Putamen (tissue), 1 donor: ENCODE data around the gene ACP4.
"Not testable (repeated sequence)": the region's sequence is repeated elsewhere in the genome, so short reads cannot be mapped to it uniquely, and the experiment has no call there.

Source experiments
- DNase-seq: peaks from one replicate; pipeline ENCODE4 v3.0.0-alpha.2; 2016; ENCODE audit warnings: low spot score

The ACP4 gene

DNA sequence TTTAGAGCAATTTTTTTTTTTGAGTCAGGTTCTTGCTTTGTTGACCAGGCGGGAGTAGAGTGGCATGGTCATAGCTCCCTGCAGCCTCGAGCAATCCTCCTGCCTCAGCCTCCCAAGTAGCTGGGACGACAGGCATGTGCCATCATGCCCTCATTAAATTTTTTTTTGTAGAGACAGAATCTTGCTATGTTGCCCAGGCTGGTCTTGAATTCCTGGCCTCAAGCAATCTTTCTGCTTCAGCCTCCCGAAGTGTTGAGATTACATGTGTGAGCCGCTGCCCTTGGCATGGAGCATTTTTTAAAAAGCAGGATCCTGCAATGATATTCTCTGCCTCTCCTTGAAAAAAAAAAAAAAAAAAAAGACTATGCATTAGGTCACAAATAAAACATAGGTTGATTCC is 14.1 kb upstream of the ACP4 start:
- DNase-seq = no peak

DNA sequence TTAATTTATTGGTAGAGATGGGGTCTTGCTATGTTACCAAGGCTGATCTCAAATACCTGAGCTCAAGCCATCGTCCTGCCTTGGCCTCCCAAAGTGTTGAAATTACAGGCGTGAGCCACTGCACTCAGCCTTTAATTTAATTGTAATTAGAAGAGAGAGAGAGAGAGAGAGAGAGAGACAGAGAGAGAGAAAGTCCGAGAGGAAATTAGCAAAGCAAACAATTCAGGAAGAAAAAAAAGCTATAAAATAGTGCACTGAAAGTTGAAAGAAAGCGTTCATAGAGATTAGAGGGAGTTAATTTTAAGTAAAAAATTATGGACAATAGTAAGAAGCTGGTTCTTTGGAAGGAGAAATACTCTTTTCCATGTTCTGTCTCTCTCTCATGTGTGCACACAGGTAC is 13.0 kb upstream of the ACP4 start:
- DNase-seq = no peak

DNA sequence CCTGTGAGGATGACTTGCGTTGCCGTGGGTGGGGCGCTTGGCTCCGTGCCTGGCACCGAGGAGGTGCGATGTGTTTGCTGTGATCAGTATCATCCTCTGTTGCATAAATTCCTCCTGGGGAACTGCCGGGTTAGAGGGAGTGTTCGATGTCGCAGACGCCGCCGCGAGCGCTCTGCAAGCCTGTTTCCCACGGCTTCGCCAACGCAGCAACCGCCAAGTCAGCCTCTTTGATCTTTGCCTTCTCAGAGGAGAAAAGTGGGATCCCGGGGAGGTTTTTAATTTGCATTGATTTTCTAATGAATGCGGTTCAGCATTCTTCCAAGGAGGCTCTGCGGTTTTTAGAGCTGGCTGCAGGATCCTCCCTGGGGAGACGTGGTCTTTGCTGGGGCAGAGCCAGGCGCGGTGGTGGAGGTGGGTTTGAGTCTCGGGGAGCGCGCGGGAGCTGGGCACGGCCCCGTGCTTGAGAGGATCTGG is 12.3 kb upstream of the ACP4 start:
- peak; percentile 82 for DNase-seq

DNA sequence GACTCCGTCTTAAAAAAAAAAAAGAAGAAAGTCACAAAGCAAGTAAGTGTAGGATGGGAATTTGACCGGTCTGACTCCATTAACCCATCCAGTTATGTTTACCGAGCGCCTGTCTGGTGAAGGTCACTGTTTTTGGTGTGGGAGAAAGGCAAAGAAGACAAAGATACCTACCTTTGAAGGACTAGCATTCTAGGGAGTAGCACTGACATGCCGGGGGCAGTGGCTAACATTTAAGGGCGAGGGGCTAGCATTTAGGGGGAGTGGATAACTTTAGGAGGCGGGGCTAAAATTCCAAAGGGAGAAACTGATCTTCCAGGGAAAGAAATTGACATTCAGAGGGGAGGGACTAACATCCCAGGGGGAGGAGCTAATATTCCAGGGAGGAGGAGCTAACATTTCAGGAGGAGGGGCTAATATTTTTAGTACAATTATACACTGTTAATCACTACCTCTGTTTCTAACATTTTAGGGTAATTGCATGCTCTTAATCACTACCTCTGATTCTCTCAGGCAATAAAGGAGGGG is 11.2 kb upstream of the ACP4 start:
- no peak for DNase-seq

DNA sequence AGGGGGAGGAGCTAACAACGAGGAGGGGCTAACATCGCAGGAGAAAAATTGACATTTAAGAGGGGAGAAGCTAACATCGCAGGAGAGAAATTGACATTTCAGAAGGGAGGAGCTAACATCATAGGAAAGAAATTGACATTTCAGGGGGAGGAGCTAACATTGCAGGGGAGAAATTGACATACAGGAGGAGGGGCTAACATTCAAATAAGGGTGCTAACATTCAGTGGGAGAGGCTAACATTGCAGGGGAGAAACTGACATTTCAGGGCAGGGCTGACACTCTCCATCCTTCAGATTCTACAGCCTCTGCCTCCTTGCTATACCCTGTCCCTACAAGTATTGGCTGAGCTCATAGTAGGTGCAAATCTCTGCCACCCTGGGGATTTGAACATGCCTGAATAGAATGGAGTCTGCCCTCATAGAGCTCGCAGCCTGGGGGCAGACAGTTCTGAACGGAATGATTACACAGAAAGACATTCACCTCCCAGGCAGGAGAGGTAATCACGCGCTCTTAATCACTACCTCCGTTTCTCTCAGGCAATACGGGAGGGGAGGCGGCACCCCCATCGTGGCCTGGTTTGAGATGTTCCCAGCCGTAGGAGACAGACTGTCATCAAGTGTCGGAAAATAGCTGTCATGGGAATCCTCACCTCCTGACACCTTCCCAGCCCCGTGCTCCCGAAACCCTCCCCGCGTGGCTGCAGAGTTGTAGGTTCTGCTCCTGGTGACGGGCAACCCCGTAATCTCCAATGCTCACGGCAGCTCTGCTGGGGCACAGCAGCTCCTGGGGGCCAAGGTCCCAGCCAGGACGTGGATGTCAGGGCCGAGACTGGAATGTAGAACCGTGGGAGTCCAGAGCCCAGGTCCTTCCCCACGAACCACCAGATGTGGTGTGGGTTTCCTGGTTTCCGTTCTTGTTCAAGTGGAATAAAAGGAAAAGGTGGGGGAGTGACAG is 10.4 kb upstream of the ACP4 start:
- DNase-seq = peak; percentile 78

DNA sequence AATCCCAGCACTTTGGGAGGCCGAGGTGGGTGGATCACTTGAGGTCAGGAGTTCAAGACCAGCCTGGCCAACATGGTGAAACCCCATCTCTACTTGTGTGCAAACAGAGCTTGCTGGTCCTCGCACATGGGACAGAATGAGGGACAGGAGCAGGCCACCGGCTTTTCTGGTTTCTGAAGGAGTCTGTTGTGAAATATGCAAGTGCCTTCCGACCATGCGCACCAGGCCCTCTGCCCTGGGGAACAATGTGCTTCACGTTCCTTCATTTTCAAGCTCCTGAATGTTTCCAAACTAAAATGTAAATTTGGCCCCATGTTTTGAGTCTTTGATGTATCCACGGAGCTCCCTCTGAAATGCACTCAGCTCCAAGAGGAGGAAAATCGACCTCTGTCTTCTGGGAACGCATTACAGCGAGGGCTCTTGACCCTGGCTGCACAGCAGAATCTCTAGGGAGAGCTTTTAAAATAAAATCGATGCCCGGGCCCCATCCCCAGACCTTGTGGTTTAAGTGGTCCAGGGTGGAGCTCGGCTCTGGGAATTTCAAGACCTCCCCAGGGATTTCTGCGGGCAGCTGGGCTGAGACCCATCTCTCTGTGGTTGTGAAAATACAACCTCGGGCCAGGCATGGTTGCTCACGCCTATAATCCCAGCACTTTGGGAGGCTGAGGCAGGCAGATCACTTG is 9.3 kb upstream of the ACP4 start:
- DNase-seq = no peak

DNA sequence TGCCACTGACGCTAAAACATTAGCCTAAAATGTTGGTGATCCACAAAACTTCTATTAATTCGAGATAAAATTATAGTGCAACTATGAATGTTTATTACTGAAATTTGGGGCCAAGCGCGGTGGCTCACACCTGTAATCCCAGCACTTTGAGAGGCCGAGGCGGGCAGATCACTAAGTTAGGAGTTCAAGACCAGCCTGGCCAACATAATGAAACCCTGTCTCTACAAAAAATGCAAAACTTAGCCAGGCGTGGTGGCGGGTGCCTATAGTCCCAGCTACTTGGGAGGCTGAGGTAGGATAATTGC is 6.4 kb upstream of the ACP4 start:
- not testable (repeated sequence) for DNase-seq

DNA sequence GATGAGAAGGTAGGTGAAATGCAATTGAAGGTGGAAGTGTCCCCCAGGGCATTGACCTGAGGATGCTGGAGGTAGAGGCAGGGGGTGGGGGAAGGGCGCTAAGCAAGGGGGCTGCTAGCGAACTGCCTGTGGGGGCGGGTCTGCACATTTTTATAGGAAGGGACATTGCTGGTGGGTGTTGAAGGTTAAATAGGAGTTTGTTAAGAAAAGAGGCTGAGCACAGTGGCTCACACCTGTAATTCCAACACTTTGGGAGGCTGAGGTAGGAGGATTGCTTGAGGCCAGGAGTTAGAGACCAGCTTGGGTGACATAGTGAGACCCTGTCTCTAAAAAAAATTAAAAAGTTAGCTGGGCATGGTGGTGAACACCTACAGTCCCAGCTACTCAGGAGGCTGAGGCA is 5.5 kb upstream of the ACP4 start:
- DNase-seq = no peak

DNA sequence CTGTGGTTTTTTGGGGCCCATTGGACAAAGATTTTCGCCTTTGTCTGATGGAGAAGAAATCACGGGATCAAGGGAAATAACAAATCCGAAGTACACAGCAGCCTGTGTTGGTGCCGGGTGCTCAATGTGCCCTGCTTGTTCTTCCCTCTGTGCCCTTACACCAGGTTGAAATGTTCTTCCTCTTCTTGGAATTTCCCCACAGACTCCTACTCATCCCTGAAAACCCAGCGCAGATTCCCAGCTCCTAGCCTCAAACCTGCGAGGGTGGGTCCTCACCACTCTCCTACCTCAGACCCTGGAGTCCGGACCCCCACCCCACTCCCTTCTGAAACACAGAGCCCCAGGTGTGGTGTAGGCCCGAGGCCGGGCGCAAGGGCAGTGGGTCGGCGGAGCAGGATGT is 4.9 kb upstream of the ACP4 start:
- no peak for DNase-seq

DNA sequence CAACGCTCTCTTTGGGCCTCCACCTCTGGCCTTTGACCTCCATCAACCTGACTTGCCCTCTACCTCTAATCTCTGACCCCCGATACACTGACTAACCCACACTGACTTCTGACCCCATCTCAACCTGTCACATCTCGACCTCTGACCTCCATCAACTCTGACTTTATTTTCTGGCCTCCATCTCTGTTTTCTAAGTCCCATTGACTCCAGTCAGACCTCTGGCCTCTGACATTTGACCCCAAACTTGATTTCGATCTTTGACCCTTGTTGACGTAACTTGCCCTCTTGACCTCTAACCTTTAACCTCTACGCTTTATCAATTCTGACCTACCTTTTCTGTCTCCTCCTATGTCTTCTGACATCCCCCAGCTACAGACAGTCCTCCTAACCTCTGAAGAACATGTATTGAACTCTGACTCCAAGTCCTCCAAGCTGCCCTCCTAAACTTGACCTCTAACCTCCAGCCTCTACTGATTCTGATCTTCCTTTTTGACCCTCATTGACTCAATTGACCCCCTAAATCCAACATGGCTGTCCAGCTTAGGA is 780 bp downstream of the ACP4 start:
- DNase-seq = no peak

DNA sequence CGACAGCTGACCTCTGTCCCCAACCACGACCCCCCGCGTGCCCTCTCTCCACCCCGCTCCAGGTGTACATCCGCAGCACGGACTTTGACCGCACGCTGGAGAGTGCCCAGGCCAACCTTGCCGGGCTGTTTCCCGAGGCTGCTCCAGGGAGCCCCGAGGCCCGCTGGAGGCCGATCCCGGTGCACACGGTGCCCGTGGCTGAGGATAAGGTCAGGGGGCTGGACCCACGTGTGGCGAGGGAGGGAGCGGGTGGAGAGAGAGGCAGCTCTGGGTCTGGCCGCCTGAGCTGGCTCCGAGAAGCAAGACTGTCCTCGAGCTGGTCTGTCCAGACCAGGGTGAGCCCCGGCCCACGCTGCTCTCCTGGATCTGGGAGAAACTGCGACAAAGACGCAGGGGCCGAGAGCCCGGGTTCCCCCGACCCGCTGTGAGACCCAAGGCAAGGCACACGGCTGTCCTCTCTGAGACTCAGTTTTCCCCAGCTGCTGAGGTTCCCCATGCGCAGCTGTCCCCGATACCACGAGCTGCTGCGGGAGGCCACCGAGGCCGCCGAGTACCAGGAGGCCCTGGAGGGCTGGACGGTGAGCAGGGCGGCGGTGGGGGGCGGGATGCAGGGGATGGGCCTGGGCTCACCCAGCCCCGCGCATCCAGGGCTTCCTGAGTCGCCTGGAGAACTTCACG is 1.5 kb downstream of the ACP4 start:
- DNase-seq = no peak

DNA sequence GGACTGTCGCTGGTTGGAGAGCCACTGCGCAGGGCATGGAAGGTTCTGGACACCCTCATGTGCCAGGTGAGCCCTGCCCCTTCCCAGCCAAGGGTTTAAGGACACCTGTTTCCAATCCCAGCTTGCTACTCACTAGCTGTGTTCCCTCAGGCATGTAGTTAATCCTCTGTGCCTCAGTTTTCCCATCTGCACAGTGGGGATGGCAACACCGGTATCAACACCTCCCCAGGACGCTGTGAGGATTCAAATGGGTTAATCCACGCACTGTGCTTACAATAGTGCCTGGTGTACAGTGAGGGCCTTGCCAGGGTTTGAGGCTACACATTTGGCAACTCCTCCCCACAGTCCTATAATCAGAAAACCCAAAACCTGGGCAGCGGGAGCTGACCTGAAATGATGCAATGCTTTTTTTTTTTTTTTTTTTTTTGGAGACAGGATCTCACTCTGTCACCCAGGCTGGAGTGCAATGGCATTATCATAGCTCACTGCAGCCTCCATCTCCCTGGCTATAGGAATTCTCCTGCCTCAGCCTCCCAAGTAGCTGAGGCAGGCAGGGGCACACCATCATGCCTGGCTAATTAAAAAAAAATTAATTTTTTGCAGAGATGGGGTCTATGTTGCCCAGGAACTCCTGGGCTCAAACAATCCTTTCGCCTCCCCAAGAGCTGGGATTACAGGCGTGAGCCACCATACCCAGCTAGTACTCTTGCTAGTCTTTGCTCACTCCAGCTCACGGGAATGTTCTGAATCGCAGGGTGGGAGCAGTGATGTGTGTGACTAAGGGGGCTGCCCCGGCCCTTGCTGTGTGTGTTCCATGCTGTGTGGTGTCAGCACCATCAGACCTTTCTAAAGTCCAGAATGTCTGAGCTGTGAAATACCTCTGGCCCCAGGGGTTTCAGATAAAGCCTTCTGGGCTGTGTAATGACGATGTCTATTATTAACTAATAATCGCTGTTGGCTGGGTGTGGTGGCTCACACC is 2.3 kb downstream of the ACP4 start:
- DNase-seq = no peak

DNA sequence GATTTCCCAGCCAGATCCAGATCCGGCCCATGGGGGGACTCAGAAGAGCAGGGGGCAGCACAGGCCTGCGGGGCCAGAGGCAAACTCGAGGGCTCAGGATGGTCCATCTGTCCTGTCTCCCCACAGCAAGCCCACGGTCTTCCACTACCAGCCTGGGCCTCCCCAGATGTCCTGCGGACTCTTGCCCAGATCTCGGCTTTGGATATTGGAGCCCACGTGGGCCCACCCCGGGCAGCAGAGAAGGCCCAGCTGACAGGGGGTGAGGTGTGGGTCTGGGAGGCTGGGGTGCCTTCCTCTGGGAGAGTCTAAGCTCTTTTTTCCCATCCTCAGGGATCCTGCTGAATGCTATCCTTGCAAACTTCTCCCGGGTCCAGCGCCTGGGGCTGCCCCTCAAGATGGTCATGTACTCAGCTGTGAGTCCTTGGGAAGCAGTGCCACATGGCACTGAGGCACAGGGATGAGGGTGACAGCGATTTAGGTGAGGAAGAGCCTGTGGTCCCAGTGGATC is 3.4 kb downstream of the ACP4 start:
- no peak for DNase-seq

DNA sequence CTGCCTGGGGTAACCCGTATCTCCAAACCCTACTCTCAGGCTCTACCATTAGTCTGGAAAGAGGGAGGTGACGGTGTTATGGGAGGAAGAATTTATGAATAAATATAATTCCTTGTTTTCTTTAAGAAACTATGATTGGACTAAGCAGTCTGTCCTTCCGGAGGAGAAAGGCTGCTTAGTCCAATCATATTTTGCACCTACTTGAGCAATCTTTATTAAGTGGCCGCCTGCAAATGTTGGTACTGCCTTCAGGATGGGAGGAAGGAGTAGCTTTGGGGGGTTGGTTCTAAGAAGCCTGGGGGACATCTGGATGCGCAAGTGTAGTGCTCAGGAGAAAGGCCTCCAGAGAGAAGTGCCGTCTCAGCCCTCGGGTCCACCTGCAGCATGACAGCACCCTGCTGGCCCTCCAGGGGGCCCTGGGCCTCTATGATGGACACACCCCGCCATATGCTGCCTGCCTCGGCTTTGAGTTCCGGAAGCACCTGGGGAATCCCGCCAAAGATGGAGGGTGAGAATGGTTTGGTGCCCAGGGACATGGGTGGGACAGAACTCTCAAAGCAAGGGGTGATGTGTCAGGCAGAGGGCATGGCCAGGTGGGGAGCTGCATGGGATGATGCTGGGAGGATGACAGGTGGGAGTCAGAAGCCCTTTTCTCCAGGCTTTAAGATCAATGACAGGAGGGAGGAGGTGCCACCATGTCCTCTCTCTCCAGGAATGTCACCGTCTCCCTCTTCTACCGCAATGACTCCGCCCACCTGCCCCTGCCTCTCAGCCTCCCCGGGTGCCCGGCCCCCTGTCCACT is 4.1 kb downstream of the ACP4 start:
- DNase-seq = no peak

DNA sequence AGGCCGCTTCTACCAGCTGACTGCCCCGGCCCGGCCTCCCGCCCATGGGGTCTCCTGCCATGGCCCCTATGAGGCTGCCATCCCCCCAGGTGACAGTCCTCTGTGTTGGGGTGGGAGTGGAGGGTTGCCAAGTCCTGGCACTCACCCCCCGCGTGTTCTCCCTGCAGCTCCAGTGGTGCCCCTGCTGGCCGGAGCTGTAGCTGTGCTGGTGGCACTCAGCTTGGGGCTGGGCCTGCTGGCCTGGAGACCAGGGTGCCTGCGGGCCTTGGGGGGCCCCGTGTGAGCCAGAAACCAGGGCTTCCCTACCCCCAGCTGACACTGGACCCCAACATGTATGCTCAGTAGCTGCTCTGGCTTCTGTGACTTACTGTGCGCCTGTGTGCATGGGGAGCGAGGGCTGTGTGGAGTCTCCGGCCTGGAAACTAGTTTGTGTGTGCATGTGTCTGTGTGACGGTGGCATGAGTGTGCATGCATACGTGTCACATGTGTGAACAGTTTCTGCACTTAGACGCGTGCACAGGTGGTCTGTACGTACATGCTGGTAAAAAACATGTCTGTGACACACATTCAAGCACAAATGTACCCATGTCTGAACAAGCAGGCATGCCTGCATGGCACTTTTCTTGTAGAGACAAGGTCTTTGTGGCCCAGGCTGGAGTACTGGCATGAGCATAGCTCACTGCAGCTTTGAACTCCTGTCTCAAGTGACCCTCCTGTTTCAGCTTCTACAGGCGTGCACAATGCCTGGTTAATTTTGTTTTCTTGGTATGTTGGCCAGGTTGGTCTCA is 4.9 kb downstream of the ACP4 start:
- no peak for DNase-seq

DNA sequence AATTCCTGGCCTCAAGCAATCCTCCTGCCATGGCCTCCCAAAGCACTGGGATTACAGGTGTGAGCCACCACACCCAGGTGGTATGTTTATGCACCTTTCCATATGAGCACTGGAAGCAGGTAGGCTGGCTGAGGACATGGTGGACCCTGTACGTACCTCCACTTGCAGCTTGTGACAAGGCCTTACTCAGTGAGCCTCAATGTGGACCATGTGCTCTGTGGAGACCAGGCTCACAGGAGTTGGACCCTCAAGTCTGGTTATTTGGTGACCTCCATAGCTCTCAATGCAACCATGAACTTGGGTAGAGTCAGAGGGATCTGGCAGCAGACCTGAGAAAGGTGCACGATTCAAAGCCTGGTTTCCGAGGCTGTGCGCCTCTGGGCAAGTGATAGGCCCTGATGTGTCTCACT is 5.5 kb downstream of the ACP4 start:
- no peak for DNase-seq

DNA sequence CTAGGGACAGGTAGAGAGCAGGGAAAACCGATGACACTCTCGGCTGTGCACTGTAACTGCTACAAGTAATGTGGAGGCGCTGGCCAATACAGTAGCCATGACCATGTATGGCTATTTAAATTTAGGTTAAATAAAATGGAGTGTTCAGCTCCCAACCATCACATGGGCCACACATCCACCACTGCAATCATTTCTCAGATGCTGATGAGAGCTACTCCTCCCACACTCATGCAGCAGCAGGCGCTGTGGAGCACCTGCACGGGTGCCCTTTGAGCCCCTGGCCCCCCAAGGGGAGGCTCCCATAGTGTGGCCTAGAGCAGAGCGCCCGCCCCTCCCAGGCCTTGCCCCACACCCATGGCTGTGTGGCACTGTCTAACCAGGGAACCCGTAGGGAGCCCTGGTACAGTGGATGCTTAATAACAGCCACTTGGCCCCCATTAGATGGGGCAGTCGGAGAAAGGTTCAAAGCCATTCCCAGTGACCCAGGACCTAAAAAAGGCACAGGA is 6.0 kb downstream of the ACP4 start:
- DNase-seq = no peak

DNA sequence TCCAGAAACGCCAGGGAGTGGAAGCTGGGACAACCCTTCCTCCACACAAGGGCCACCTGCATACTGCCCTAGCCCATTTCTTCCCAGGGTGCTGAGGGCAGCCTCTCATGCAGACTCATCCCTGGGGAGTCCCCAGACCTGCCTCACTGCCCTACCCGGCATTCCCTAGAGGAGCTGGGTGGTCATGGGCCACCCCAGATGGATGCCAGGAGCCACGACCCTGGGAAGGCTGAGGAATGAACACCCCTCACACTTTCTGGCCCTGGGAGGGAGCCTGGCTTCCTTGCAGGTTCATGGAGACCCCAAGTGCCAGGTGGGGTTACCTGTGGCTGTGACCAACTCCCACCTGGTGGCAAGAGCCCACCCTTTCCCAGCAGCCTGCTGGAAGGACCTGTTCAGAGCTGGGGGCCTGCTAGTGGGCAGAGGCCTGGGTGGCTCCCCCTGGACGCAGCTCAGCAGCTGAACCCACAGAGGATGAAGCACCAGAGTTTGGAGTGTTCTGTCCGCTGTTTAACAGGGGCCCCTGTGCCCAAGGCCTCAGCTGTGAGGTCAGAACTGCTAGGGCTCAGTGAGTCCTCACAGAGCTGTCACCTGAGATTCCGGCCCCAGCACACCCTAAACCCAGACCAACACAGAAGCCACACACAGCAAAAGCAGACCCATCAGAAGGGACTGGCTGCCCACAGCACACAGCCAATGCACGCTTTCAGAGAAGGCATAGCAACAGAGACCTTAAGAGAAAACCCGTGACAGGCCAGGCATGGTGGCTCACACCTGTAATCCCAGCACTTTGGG is 6.6 kb downstream of the ACP4 start:
- no peak for DNase-seq
